Spleen (tissue), 11 donors: ENCODE data around the gene LSM14A. TPM values are rescaled to one million over a fixed set of nuclear protein-coding genes. Genes with fewer than 3 reads are reported as not detected.

Experiments used
- DNase-seq: peaks from one replicate; pipeline ENCODE4 v3.0.0-alpha.2; 2020
- H3K27ac ChIP-seq, 8 donors: fragments of 200-600 bp; sonication (generic) in 7 of 8; 1 replicate in 4 of 8; 2 replicates in 4 of 8; pipeline versions ENCODE4 v1.5.0 to v1.8.0; 2016 to 2021; ENCODE audit warnings: inconsistent platforms in 4 of 8, mild to moderate bottlenecking in 4 of 8, moderate library complexity in 1 of 8
- H3K27me3 ChIP-seq, 7 donors: fragments of 200-600 bp; sonication (generic) in 6 of 7; replicated peaks in 1 of 7; 1 replicate in 4 of 7; 2 replicates in 3 of 7; pipeline versions ENCODE4 v1.5.0 to v1.8.0; 2016 to 2021; ENCODE audit warnings: inconsistent platforms in 3 of 7, mild to moderate bottlenecking in 1 of 7
- H3K36me3 ChIP-seq, 6 donors: fragments of 200-600 bp; sonication (generic) in 5 of 6; 1 replicate in 4 of 6; 2 replicates in 2 of 6; pipeline versions ENCODE4 v1.5.0 to v1.8.0; 2016 to 2021; ENCODE audit warnings: inconsistent platforms in 2 of 6
- H3K4me1 ChIP-seq, 6 donors: fragments of 200-600 bp; sonication (generic) in 5 of 6; 1 replicate in 3 of 6; 2 replicates in 3 of 6; pipeline versions ENCODE4 v1.5.0 to v1.8.0; 2016 to 2021; ENCODE audit warnings: inconsistent platforms in 3 of 6
- H3K4me3 ChIP-seq, 8 donors: fragments of 200-600 bp; sonication (generic) in 7 of 8; 1 replicate in 4 of 8; 2 replicates in 4 of 8; pipeline versions ENCODE4 v1.5.0 to v1.8.0; 2016 to 2021; ENCODE audit warnings: inconsistent platforms in 4 of 8, mild to moderate bottlenecking in 4 of 8, moderate library complexity in 2 of 8
- H3K9me3 ChIP-seq, 8 donors: fragments of 200-600 bp; sonication (generic) in 7 of 8; 1 replicate in 4 of 8; 2 replicates in 4 of 8; pipeline versions ENCODE4 v1.5.0 to v1.8.0; 2016 to 2021; ENCODE audit warnings: inconsistent platforms in 4 of 8
- CTCF ChIP-seq, 11 experiments: fragments of 200-600 bp in 7 of 11; fragments of 450-650 bp in 4 of 11; sonication (generic) in 4 of 11; IDR thresholded peaks in 8 of 11; conservative IDR thresholded peaks in 3 of 11; 1 replicate in 7 of 11; 2 replicates in 4 of 11; pipeline versions ENCODE4 v1.4.0 to v1.8.0; 2016 to 2021; ENCODE audit warnings: antibody characterized with exemption in 11 of 11, inconsistent platforms in 4 of 11, mild to moderate bottlenecking in 1 of 11
- POLR2A ChIP-seq, 3 donors: fragments of 450-650 bp; IDR thresholded peaks; one replicate each; pipeline ENCODE4 v1.5.1; 2017; ENCODE audit warnings: antibody characterized with exemption in 3 of 3, mild to moderate bottlenecking in 1 of 3
- POLR2AphosphoS5 ChIP-seq, 3 donors: sonication (generic); formaldehyde crosslinking; IDR thresholded peaks; one replicate each; pipeline ENCODE4 v1.5.1; 2017; ENCODE audit warnings: antibody characterized with exemption in 3 of 3
- WGBS, 5 donors: extraction: QIAGEN DNeasy Blood & Tissue Kit in 3 of 5; methylation state at CpG; one replicate each; pipeline versions ENCODE4 v1.1.5 to v1.1.7; 2013 to 2018; 5-methylcytosine and 5-hydroxymethylcytosine counted together
- intact Hi-C: fragments of 100-400 bp; cut with DNase I; formaldehyde crosslinking; loops from one replicate; pipeline ENCODE4 v1.15.0; 2023; ENCODE audit warnings: low total_unique reads
- polyA plus RNA-seq, 3 donors: library from polyadenylated mRNA; stranded (reverse); fragments of 200-250 nt; gene quantifications; one replicate each; pipeline ENCODE4 v1.2.1, GENCODE V29; 2013
- total RNA-seq, 7 donors: library from RNA; depleted of rRNA in 3 of 7; stranded (reverse); fragments of >200 nt in 3 of 7; fragmentation: NEBNext Ultra II Directional in 4 of 7; extraction: Animal tissue kit (Norgen Biotek cat#: 25700) in 4 of 7; gene quantifications; one replicate each; pipeline versions ENCODE4 v1.1.0 to v1.2.1, GENCODE V29; 2016 to 2021
- donor health status: healthy with polysubstance abuse.
- donor health status: DM: no; HTN: no; CAD: no; lungs with moderate emphysema.
- donor health status: DM: no; HTN: no; CAD: no.
- donor health status: Bipolar disorder and iron deficiency.
- donor health status: healthy.
- donor health status: DM: no; HTN: no; CAD: no.
- donor health status: DM: yes; HTN: yes; CAD: no.

The LSM14A gene
- total and polyA plus RNA-seq, 10 donors, result 46.8 to 187 (median 122) TPM

GRCh38 chr19:34208291-34208884 is 36.1 kb downstream of the LSM14A start:
- Histone ChIP-seq H3K27ac (no peak overlapping the region), H3K4me3 (no peak overlapping the region), H3K9me3 (no peaks in the 10 kb centered on the region), H3K27me3 (no peaks in the 10 kb centered on the region), H3K36me3 (peaks cover 0 to 100% (median 51%) of the 10 kb centered on the region in 6 donors), H3K4me1 (no peaks in the 10 kb centered on the region)
- WGBS, 5 donors, result 94 to 100% (median 97%) methylated on average over 1 of the region's 1 CpG
- no peak for DNase-seq
- TF ChIP-seq CTCF (IDR thresholded peaks at IDR 0.05 in 8 of 11, conservative IDR thresholded peaks at IDR 0.05 in 3 of 11) (no peak), POLR2AphosphoS5 (IDR thresholded peaks at IDR 0.05) (no peak), POLR2A (IDR thresholded peaks at IDR 0.05) (no peak)
- intact Hi-C loops, result no loop called here

- Histone ChIP-seq H3K9me3 (no peaks in the 10 kb centered on the region), H3K27me3 (no peaks in the 10 kb centered on the region), H3K4me1 (no peaks in the 10 kb centered on the region), H3K27ac (no peak overlapping the region), H3K4me3 (no peak overlapping the region), H3K36me3 (peaks cover 0 to 100% (median 57%) of the 10 kb centered on the region in 6 donors)
- intact Hi-C loops, result no loop called here
- no peak for DNase-seq
- 78 to 97% (median 89%) methylated on average over 4 of the region's 4 CpGs for WGBS, 5 donors
- TF ChIP-seq POLR2A (IDR thresholded peaks at IDR 0.05) (no peak), POLR2AphosphoS5 (IDR thresholded peaks at IDR 0.05) (no peak), CTCF (IDR thresholded peaks at IDR 0.05 in 8 of 11, conservative IDR thresholded peaks at IDR 0.05 in 3 of 11) (no peak)
Observed at GRCh38 chr19:34209726-34210125, 37.4 kb downstream of the LSM14A start.

- DNase-seq, result no peak
- H3K36me3 ChIP-seq, result peaks cover 0 to 97% (median 57%) of the 10 kb centered on the region in 6 donors
- H3K27ac ChIP-seq, result no peak overlapping the region
- H3K9me3 ChIP-seq, result no peaks in the 10 kb centered on the region
- no peak overlapping the region for H3K4me3 ChIP-seq
- H3K4me1 ChIP-seq, result peaks cover 0 to 24% (median 16%) of the 10 kb centered on the region in 6 donors
- intact Hi-C loops, result no loop called here
- no peaks in the 10 kb centered on the region for H3K27me3 ChIP-seq
- TF ChIP-seq CTCF (IDR thresholded peaks at IDR 0.05 in 8 of 11, conservative IDR thresholded peaks at IDR 0.05 in 3 of 11) (no peak), POLR2AphosphoS5 (IDR thresholded peaks at IDR 0.05) (no peak), POLR2A (IDR thresholded peaks at IDR 0.05) (no peak)
- WGBS, 5 donors, result 86 to 97% (median 93%) methylated on average over 2 of the region's 2 CpGs
Observed at GRCh38 chr19:34213283-34213682, 41.0 kb downstream of the LSM14A start.

- Histone ChIP-seq H3K4me1 (peaks cover 7 to 32% (median 24%) of the 10 kb centered on the region in 6 donors), H3K36me3 (peaks cover 0 to 97% (median 53%) of the 10 kb centered on the region in 6 donors), H3K27me3 (no peaks in the 10 kb centered on the region), H3K27ac (no peak overlapping the region), H3K4me3 (no peak overlapping the region), H3K9me3 (no peaks in the 10 kb centered on the region)
- intact Hi-C loops, result no loop called here
- WGBS, 5 donors, result 97 to 99% (median 99%) methylated on average over 4 of the region's 4 CpGs
- TF ChIP-seq CTCF (IDR thresholded peaks at IDR 0.05 in 8 of 11, conservative IDR thresholded peaks at IDR 0.05 in 3 of 11) (no peak), POLR2AphosphoS5 (IDR thresholded peaks at IDR 0.05) (no peak), POLR2A (IDR thresholded peaks at IDR 0.05) (no peak)
- no peak for DNase-seq
Observed at GRCh38 chr19:34214040-34214439, 41.7 kb downstream of the LSM14A start.
